Measurements from ENCODE around the gene LBHD1.
A peak's percentile ranks its signal among the peaks of the same experiment; 100 is the strongest.
"Not testable (repeated sequence)": the region's sequence is repeated elsewhere in the genome, so short reads cannot be mapped to it uniquely, and the experiment has no call there.

The LBHD1 gene

DNA sequence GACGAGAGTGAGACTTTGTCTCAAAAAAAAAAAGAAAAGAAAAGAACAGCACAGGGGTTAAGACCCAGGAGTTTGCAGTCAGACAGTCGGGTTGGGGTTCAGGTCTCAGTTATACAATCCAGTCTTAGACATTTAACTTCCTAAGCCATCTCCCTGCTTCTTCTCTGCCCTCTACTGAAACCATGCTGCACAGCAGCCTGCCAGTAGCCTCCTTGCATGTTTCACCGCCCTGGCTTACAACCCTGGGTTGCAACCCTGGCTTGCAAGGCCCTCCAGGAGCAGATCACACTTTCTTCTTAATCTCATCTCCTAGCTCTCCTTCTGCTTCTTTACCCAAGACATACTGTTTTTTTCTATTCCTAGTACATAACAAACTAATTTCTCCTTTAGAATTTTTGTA is 44.4 kb downstream of the LBHD1 start:
- no peak overlapping the region for H3K4me3 ChIP-seq (ENCODE audit: low read depth, low read length)
- DNase-seq (ENCODE audit: low read depth), result no peak
- no peak for TF ChIP-seq CTCF (IDR thresholded peaks at IDR 0.05; ENCODE audit: low read depth, low read length, missing control alignments)

- H3K4me3 ChIP-seq (ENCODE audit: low read depth, low read length), result no peak overlapping the region
- no peak for DNase-seq (ENCODE audit: low read depth)
- no peak for TF ChIP-seq CTCF (IDR thresholded peaks at IDR 0.05; ENCODE audit: low read depth, low read length, missing control alignments)
These were observed 49.5 kb downstream of the LBHD1 start for GRCh38 chr11:62622476-62623089.

DNA sequence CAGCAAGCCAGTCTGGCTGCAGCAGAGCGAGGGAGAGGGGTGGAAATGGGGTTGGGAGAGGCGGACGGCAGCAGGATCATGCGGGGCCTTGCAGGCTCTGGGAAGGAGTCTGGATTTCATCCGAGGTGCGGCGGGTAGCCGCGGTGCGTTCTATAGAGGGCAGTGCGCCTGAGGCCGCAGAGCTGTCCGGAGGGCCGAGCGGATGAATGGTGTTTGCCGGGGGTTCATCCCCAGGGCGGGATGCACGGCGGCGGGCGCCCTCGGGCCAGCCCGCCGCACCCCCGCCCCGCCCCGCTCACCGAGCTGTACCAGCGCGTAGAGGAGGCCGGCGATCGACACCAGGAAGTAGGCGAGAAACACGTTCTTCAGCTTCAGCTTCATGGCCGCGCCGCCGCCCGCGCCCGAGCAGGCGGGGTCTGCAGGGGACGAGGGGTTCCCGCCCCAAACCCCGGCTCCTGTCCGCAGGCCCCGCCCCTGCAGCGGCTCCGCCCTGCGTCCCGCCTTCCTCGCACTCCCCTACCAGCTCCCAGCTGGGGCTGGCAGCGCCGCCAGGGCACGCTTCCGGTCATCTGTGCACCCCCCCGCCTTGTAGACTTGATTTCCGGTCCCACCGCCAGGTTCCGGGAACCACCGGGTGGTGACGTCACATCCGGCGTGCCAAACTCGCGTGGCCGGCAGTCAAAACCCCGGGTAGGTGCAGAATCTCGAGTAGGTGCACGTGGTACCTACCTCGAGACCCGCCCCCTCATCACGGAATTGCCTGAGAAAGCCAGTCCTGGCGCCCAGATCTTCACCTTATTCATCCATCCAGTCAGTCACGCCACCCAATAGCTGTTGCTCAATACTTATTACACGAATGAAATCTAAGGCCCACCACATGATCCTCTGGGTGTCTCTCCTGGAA is 50.2 kb downstream of the LBHD1 start, which contains the start of gene B3GAT3:
Gene B3GAT3 (minus strand): TSS at position 420 of the 904 bp plus-strand sequence. CDS start 39 bp downstream, at position 381.
- peak within 1 kb of the TSS; percentile 90 for H3K4me3 ChIP-seq (ENCODE audit: low read depth, low read length)
- TF ChIP-seq CTCF (IDR thresholded peaks at IDR 0.05; ENCODE audit: low read depth, low read length, missing control alignments), result no peak
- DNase-seq (ENCODE audit: low read depth), result peak; percentile 97

GRCh38 chr11:62621027-62621566 is 51.0 kb downstream of the LBHD1 start:
- H3K4me3 ChIP-seq (ENCODE audit: low read depth, low read length), result peak overlapping the region; percentile 90
- no peak for TF ChIP-seq CTCF (IDR thresholded peaks at IDR 0.05; ENCODE audit: low read depth, low read length, missing control alignments)

GRCh38 chr11:62616957-62617356 is 55.1 kb downstream of the LBHD1 start:
- DNase-seq (ENCODE audit: low read depth); H3K4me3 ChIP-seq (ENCODE audit: low read depth, low read length): not testable (repeated sequence)

More at GRCh38 chr11:62621027-62621566, 51.0 kb downstream of the LBHD1 start:
- DNase-seq (ENCODE audit: low read depth), result no peak

DNA sequence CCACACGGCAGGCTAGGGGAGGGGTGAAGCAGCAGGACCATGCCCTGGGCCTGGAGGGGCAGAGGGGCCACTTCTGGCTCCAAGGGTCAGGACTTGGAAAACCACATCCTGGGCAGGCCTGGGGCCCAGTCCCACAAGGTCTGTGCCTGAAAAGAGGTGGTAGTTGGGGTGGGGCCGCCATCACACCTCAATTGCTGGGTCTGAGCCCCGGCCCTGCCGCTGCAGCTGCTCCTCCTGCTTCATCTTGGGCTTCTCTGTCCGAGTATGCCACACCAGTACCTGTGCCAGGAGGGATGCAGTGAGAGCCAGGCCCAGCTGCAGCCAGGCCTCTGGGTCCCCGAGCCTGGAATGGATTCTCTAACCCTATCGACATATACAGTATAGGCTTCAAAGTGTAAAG is 56.5 kb downstream of the LBHD1 start:
- TF ChIP-seq CTCF (IDR thresholded peaks at IDR 0.05; ENCODE audit: low read depth, low read length, missing control alignments), result no peak
- no peak overlapping the region for H3K4me3 ChIP-seq (ENCODE audit: low read depth, low read length)
- DNase-seq (ENCODE audit: low read depth), result no peak

DNA sequence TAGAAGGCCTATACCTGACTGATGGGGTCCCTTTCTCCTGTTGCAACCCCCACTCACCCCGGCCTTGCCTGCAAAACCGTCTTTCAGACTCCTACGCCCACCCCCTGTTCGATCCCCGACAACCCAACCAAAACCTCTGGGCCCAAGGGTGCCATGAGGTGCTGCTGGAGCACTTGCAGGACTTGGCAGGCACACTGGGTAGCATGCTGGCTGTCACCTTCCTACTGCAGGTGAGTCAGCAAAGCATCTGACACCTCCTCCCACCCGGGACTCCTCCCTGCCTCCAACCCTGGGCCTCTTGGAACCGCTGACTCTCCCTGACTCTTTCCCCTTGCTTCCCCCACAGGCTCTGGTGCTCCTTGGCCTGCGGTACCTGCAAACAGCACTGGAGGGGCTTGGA is 57.8 kb downstream of the LBHD1 start:
- H3K4me3 ChIP-seq (ENCODE audit: low read depth, low read length), result no peak overlapping the region
- TF ChIP-seq CTCF (IDR thresholded peaks at IDR 0.05; ENCODE audit: low read depth, low read length, missing control alignments), result no peak
- DNase-seq (ENCODE audit: low read depth), result no peak
